KMS-11 (cell line): Measurements from ENCODE around the gene PAEP.

ENCODE experiments used
- H2AFZ ChIP-seq: fragments of 200-600 bp; sonication (generic); 2 replicates; pipeline ENCODE4 v1.6.1; 2016; ENCODE audit warnings: antibody characterized with exemption, mixed run types, low read depth
- H3K27ac ChIP-seq: fragments of 200-600 bp; sonication (generic); 2 replicates; pipeline ENCODE4 v1.6.1; 2016; ENCODE audit warnings: mild to moderate bottlenecking, mixed run types
- H3K27me3 ChIP-seq: fragments of 200-600 bp; sonication (generic); 2 replicates; pipeline ENCODE4 v1.6.1; 2017; ENCODE audit warnings: mild to moderate bottlenecking, low read depth, mixed run types, moderate library complexity; ENCODE audit not compliant: insufficient read depth
- H3K36me3 ChIP-seq: fragments of 200-600 bp; sonication (generic); 2 replicates; pipeline ENCODE4 v1.6.1; 2017; ENCODE audit warnings: mild to moderate bottlenecking, mixed run types; ENCODE audit not compliant: insufficient read depth
- H3K4me1 ChIP-seq: fragments of 200-600 bp; sonication (generic); 2 replicates; pipeline ENCODE4 v1.6.1; 2016; ENCODE audit warnings: mild to moderate bottlenecking, low read depth, mixed run types; ENCODE audit not compliant: poor library complexity, severe bottlenecking
- H3K4me2 ChIP-seq: fragments of 200-600 bp; sonication (generic); 2 replicates; pipeline ENCODE4 v1.7.0; 2016; ENCODE audit warnings: mild to moderate bottlenecking, mixed run types
- H3K4me3 ChIP-seq: fragments of 200-600 bp; sonication (generic); IDR thresholded peaks from 2 replicates; pipeline ENCODE4 v1.6.1; 2017; ENCODE audit warnings: low read depth, low read length, mixed read lengths; ENCODE audit not compliant: insufficient read depth
- H3K79me2 ChIP-seq: fragments of 200-600 bp; sonication (generic); 2 replicates; pipeline ENCODE4 v1.6.1; 2016; ENCODE audit warnings: low read depth, mixed run types; ENCODE audit not compliant: insufficient read depth
- H3K9ac ChIP-seq: fragments of 200-600 bp; sonication (generic); 2 replicates; pipeline ENCODE4 v1.6.1; 2016; ENCODE audit warnings: mild to moderate bottlenecking, mixed run types
- H4K20me1 ChIP-seq: fragments of 200-600 bp; sonication (generic); 2 replicates; pipeline ENCODE4 v1.6.1; 2016; ENCODE audit warnings: mild to moderate bottlenecking, mixed run types; ENCODE audit not compliant: insufficient read depth
- TF ChIP-seq, protein P1 (sequence below): fragments of 200-600 bp; sonication (generic); conservative IDR thresholded peaks from 2 replicates; pipeline ENCODE4 v1.6.1; 2017; ENCODE audit warnings: low read depth, mild to moderate bottlenecking, antibody characterized with exemption, low read length, moderate library complexity, mixed read lengths

PAEP gene

GRCh38 chr9:135613946-135614805 lies 52.6 kb downstream of the PAEP start:
- Histone ChIP-seq H3K4me3 (no peak overlapping the region), H3K27me3 (peaks cover 38% of the 10 kb centered on the region; the same call in 1 of the 2 replicates), H3K9ac (no peak overlapping the region), H3K79me2 (no peaks in the 10 kb centered on the region), H2AFZ (no peak overlapping the region), H3K36me3 (no peaks in the 10 kb centered on the region), H3K4me1 (no peaks in the 10 kb centered on the region), H3K27ac (no peak overlapping the region), H4K20me1 (no peaks in the 10 kb centered on the region), H3K4me2 (no peak overlapping the region)
- TF ChIP-seq, protein P1, sequence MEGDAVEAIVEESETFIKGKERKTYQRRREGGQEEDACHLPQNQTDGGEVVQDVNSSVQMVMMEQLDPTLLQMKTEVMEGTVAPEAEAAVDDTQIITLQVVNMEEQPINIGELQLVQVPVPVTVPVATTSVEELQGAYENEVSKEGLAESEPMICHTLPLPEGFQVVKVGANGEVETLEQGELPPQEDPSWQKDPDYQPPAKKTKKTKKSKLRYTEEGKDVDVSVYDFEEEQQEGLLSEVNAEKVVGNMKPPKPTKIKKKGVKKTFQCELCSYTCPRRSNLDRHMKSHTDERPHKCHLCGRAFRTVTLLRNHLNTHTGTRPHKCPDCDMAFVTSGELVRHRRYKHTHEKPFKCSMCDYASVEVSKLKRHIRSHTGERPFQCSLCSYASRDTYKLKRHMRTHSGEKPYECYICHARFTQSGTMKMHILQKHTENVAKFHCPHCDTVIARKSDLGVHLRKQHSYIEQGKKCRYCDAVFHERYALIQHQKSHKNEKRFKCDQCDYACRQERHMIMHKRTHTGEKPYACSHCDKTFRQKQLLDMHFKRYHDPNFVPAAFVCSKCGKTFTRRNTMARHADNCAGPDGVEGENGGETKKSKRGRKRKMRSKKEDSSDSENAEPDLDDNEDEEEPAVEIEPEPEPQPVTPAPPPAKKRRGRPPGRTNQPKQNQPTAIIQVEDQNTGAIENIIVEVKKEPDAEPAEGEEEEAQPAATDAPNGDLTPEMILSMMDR = no peak

DNA sequence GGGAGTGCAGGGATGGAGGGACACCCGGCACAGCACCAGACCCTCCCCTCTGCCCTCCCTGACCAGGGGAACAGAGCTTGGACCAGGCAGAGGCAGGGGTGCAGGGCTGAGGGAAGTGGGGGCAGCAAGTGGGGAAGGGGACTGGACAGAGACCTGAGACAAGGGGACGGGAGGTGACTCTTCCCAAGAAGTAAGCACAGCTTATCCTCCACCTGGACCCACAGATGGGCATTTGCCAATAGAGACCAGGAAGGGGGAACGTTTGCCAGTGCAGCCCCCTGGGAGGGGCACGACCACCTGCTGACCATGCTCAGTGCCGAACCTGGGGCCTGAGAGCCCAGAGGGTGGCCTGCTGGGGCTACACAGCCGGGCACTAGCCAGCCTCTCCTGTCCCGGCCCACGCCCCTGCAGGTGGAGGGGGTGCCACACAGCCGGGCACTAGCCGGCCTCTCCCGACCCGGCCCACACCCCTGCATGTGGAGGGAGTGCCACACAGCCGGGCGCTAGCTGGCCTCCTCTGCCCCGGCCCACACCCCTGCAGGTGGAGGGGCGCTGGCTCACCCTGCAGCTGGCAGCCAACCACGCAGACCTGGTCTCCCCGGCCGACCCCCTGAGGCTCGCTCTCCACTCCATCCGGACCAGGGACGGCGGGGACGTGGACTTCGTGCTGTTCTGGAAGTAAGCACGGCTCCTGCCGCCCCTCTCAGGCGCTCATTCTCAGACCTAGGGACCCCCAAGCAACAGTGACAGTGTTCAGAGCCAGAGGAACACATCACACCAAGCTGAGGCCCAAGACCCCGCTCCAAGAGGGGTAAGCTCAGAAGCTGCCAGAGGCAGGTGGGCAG lies 53.5 kb downstream of the PAEP start:
- no peak overlapping the region for H3K4me3 ChIP-seq
- H4K20me1 ChIP-seq = no peaks in the 10 kb centered on the region
- H3K4me1 ChIP-seq = no peaks in the 10 kb centered on the region
- H3K4me2 ChIP-seq = no peak overlapping the region
- H3K36me3 ChIP-seq = no peaks in the 10 kb centered on the region
- H3K27me3 ChIP-seq = peaks cover 36% of the 10 kb centered on the region; the same call in 1 of the 2 replicates
- TF ChIP-seq, protein P1 = no peak
- no peaks in the 10 kb centered on the region for H3K79me2 ChIP-seq
- no peak overlapping the region for H3K9ac ChIP-seq
- H2AFZ ChIP-seq = no peak overlapping the region
- no peak overlapping the region for H3K27ac ChIP-seq

DNA sequence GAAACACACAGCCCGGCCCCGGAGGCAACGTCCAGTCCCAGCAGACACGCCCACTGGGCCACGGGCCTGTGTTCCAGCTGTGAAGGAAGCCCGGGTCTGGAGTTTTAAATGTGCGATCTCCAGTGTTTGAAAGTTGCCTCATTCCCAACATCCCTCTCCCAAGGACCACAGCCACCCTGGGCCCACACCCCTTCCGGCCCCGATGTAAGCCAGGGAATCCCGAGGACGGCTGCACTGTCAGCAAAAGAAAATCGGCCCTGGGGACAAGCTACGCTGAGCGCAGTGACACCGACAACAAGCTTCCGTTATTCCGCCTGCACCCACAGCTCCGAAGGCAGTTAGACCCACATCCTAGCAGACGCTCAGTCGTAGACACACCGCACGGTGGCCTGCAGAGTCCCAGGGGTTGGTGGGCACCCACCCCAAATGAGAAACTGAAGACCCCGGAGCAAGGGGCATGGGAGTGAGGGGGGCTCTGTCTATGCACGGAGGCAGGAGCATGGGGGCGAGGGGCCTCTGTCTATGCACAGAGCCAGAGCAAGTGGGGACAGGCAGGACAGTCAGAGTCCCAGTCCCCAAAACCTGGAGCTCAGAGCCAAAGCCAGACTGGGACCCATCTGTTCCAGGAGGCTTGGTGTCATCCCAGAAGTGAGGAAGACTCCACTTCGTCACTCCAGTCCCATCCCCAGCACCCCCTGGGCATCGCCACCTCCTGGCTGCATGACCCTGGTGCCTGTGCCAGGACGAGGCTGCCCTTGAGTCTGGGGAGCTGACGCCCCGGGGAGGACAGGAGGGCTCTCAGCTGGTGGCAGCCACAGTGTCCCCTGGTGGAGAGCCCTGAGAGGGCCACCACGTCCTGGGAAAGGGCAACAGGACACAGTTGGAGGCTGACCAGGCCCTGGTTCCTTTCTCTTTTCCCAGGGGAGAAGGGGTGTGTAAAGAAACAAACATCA lies 54.4 kb downstream of the PAEP start:
- TF ChIP-seq, protein P1 = no peak
- no peak overlapping the region for H3K9ac ChIP-seq
- no peaks in the 10 kb centered on the region for H3K36me3 ChIP-seq
- H4K20me1 ChIP-seq = no peaks in the 10 kb centered on the region
- H2AFZ ChIP-seq = no peak overlapping the region
- no peak overlapping the region for H3K4me3 ChIP-seq
- H3K27me3 ChIP-seq = peaks cover 44% of the 10 kb centered on the region; the same call in 1 of the 2 replicates
- H3K4me2 ChIP-seq = no peak overlapping the region
- H3K79me2 ChIP-seq = no peaks in the 10 kb centered on the region
- H3K4me1 ChIP-seq = no peaks in the 10 kb centered on the region
- no peak overlapping the region for H3K27ac ChIP-seq
